OCI-LY3 (cell line): ENCODE results near the gene RAP1GAP.

Experiments used
- H2AFZ ChIP-seq: fragments of 200-600, 300-600 bp; shearing (Covaris generic); 2 replicates; pipeline ENCODE4 v1.6.0; 2014; ENCODE audit warnings: antibody characterized with exemption, low read depth, low read length
- H3K27ac ChIP-seq: fragments of 200-600, 300-600 bp; sonication (generic); 2 replicates; pipeline ENCODE4 v1.5.1; 2014; ENCODE audit warnings: mild to moderate bottlenecking, low read length, moderate library complexity, mixed read lengths
- H3K27me3 ChIP-seq: fragments of 200-600, 300-600 bp; sonication (generic); 2 replicates; pipeline ENCODE4 v1.6.1; 2014; ENCODE audit warnings: low read depth, low read length, mixed read lengths
- H3K36me3 ChIP-seq: fragments of 200-600, 300-600 bp; sonication (generic); replicated peaks from 2 replicates; pipeline ENCODE3; 2014; ENCODE audit warnings: low read depth, low read length, mixed read lengths
- H3K4me1 ChIP-seq: fragments of 300-600, 200-600 bp; sonication (generic); 2 replicates; pipeline ENCODE4 v1.6.1; 2014; ENCODE audit warnings: low read length, mixed read lengths
- H3K4me2 ChIP-seq: fragments of 200-600, 300-600 bp; sonication (generic); 2 replicates; pipeline ENCODE4 v1.6.1; 2014; ENCODE audit warnings: low read length, mixed read lengths
- H3K4me3 ChIP-seq: fragments of 300-600, 200-600 bp; sonication (generic); 2 replicates; pipeline ENCODE4 v1.5.1; 2014; ENCODE audit warnings: antibody characterized with exemption, mild to moderate bottlenecking, low read length, moderate library complexity
- H3K79me2 ChIP-seq: fragments of 300-600, 200-600 bp; shearing (Covaris generic); 2 replicates; pipeline ENCODE4 v1.6.1; 2014; ENCODE audit warnings: mild to moderate bottlenecking, low read length, mixed read lengths
- H3K9ac ChIP-seq: fragments of 300-600, 200-600 bp; shearing (Covaris generic); 2 replicates; pipeline ENCODE4 v1.6.0; 2014; ENCODE audit warnings: mild to moderate bottlenecking, low read length, moderate library complexity
- H3K9me3 ChIP-seq: fragments of 200-600, 300-600 bp; shearing (Covaris generic); 2 replicates; pipeline ENCODE4 v1.6.1; 2014; ENCODE audit warnings: low read length, mixed read lengths; ENCODE audit not compliant: insufficient read depth
- H4K20me1 ChIP-seq: fragments of 200-600, 300-600 bp; sonication (generic); 2 replicates; pipeline ENCODE4 v1.6.1; 2016; ENCODE audit warnings: low read length, mixed read lengths; ENCODE audit not compliant: insufficient read depth
- CTCF ChIP-seq: fragments of 200-600, 300-600 bp; sonication (generic); IDR thresholded peaks from 2 replicates; pipeline ENCODE4 v1.5.1; 2014; ENCODE audit warnings: antibody characterized with exemption, low read length, low read depth
- EZH2phosphoT487 ChIP-seq: fragments of 200-600 bp; shearing (Covaris generic); IDR thresholded peaks from 2 replicates; pipeline ENCODE4 v1.6.1; 2018; ENCODE audit warnings: antibody characterized with exemption, mixed run types, low read depth

Gene RAP1GAP

GRCh38 chr1:21624571-21625389 is 44.4 kb downstream of the RAP1GAP start:
- H3K9me3 ChIP-seq, result no peaks in the 10 kb centered on the region
- no peak overlapping the region for H3K4me2 ChIP-seq
- H2AFZ ChIP-seq, result no peak overlapping the region
- no peak overlapping the region for H3K9ac ChIP-seq
- no peak overlapping the region for H3K27ac ChIP-seq
- H3K27me3 ChIP-seq, result 0 out of 2 replicates have a peak, but pooled peaks cover 5% of the 10 kb centered on the region
- no peaks in the 10 kb centered on the region for H4K20me1 ChIP-seq
- no peak overlapping the region for H3K4me3 ChIP-seq
- no peaks in the 10 kb centered on the region for H3K4me1 ChIP-seq
- H3K79me2 ChIP-seq, result no peaks in the 10 kb centered on the region
- no peaks in the 10 kb centered on the region for H3K36me3 ChIP-seq
- TF ChIP-seq EZH2phosphoT487, result no peak
- no peak for TF ChIP-seq CTCF

GRCh38 chr1:21623410-21623961 is 45.7 kb downstream of the RAP1GAP start:
- Histone ChIP-seq H3K9me3 (no peaks in the 10 kb centered on the region), H3K79me2 (no peaks in the 10 kb centered on the region), H3K4me2 (no peak overlapping the region), H3K36me3 (no peaks in the 10 kb centered on the region), H3K9ac (no peak overlapping the region), H3K4me1 (no peaks in the 10 kb centered on the region), H2AFZ (no peak overlapping the region), H4K20me1 (no peaks in the 10 kb centered on the region), H3K4me3 (no peak overlapping the region), H3K27me3 (no peaks in the 10 kb centered on the region), H3K27ac (no peak overlapping the region)
- TF ChIP-seq EZH2phosphoT487, result no peak
- TF ChIP-seq CTCF, result no peak

- no peak overlapping the region for H3K9ac ChIP-seq
- no peaks in the 10 kb centered on the region for H3K36me3 ChIP-seq
- H3K27ac ChIP-seq, result no peak overlapping the region
- no peak overlapping the region for H3K4me3 ChIP-seq
- no peaks in the 10 kb centered on the region for H3K79me2 ChIP-seq
- TF ChIP-seq EZH2phosphoT487 (no peak), CTCF (no peak)
- H3K9me3 ChIP-seq, result no peaks in the 10 kb centered on the region
- no peak overlapping the region for H2AFZ ChIP-seq
- H4K20me1 ChIP-seq, result no peaks in the 10 kb centered on the region
- H3K4me1 ChIP-seq, result no peaks in the 10 kb centered on the region
- H3K4me2 ChIP-seq, result no peak overlapping the region
- no peaks in the 10 kb centered on the region for H3K27me3 ChIP-seq
Observed at GRCh38 chr1:21622466-21623315, 46.5 kb downstream of the RAP1GAP start.
